Fibroblast of the conjunctiva (primary cell): ENCODE measurements around the gene OGG1.

Experiments used
- DNase-seq: peaks from one replicate; pipeline ENCODE4 v3.0.0-alpha.2; 2010; ENCODE audit warnings: low read depth

The OGG1 gene

DNA sequence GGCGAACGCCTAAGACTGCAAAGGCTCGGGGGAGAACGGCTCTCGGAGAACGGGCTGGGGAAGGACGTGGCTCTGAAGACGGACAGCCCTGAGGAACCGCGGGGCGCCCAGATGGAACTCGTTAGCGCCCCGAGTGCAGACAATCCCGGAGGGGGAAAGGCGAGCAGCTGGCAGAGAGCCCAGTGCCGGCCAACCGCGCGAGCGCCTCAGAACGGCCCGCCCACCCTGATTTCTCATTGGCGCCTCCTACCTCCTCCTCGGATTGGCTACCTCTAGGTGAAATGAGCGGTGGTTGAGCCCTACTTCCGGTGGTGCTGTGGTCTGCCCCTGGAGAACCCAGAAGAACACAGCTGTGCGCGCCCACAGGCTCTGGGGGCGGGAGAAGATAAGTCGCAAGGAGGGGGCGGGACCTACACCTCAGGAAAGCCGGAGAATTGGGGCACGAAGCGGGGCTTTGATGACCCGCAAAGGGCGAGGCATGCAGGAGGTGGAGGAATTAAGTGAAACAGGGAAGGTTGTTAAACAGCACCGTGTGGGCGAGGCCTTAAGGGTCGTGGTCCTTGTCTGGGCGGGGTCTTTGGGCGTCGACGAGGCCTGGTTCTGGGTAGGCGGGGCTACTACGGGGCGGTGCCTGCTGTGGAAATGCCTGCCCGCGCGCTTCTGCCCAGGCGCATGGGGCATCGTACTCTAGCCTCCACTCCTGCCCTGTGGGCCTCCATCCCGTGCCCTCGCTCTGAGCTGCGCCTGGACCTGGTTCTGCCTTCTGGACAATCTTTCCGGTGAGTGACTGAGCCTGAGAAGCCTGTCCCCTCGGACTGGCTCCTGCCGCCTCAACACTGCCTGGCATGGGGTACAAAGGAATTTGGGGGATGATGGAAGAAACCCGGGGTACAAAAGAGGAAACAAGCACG is at the start of gene OGG1:
TSS of gene OGG1 (plus strand) at position 308 of the 911 bp plus-strand sequence. CDS start at position 643, 335 bp downstream.
- peak; percentile 98 for DNase-seq

DNA sequence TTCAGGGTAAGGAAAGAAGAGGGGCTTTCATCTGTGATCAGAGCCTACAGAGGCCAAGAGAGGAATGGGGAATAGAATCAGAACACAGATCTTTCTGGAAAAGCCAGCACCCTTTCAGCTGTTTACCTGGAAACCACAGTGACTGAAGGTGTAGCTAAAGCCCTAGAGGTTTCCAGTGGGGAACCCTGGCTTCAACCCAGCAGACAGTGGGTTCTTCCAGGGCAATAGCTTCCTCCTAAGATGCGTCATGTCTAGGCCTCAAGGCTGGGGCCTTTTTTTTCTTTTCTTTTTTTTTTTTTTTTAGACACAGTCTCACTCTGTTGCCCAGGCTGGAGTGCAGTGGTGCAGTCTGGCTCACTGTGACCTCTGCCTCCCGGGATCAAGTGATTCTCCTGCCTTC is 49.2 kb upstream of the OGG1 start:
- DNase-seq: no peak

DNA sequence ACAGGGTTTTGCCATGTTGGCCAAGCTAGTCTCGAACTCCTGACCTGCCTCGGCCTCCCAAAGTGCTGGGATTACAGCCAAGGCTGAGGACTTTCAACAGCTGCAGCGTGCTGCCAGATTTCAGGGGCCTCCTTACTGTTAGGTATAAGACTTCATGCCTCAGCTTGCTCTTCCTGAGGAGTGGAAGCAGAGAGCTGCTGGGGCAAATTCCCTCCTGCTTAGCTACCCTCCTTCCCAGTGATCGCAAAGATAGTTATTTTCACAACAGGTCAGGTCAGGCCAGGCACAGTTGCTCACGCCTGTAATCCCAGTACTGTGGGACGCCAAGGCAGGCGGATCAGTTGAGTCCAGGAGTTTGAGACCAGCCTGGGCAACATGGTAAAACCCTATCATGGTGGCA is 48.7 kb upstream of the OGG1 start:
- DNase-seq: no peak

DNA sequence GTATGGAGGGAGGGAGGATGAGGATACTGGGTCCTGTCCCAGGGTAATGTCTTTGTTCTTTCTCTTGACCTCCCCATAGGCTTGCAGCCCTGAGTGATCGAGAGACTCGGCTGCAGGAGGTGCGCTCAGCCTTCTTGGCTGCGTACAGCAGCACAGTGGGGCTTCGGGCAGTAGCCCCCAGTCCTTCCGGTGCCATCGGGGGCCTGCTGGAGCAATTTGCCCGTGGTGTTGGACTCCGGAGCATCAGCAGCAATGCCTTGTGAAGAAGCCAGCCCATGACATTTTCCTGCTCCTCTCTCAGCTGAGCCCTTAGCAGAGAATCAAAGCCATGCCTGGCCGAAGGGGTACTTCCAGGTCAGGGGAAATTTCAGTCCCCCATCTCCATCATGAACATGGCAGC is 48.0 kb upstream of the OGG1 start:
- no peak for DNase-seq

DNA sequence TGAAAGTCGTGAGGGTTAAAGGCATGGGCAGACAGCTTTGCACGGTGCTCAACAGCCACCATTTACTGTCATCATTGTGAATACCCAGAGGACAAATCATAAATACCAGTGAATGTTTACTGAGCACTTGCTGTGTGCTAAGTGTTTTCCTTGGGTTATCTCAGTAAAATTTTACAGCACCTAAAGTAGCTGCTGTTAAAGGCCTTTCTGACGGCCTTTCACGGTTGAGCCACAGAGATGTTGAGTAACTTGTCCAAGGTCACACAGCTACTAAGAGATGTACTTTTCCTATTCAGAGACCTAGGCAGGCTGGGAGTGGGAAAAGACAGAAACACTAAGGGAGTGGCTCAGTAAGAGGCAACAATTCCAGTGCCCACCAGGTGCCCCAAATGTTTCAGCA is 46.5 kb upstream of the OGG1 start:
- DNase-seq: no peak

DNA sequence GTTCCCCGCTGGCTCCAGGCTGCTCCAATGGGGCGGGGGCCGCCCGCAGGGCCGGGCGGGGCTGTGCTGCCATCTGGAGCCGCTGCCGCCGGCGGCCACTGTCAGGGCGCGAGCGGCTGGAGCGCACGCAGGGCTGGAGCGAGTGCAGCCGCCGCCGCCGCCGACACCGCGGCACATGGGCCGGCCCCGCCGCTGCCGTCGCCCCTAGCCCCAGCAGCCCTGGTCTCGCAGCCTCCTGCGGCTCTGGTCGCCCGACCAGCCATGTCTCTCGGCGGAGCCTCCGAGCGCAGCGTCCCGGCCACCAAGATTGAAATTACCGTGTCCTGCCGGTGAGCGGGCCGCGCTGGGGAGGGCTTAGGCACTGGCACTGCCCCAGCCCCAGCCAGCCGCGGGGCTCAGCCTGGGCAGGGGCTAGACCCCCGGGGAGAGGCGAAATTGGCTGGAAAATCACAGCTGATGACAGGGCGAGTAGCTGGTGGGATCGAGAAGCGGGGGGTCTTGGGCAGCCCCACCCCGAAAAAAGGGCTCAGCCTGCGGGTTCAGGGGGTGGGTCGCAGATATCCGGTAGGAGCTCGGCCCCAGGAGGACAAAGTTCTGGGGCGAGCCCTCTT is 45.9 kb upstream of the OGG1 start, which contains the start of gene CPNE9:
TSS of gene CPNE9 (plus strand) at position 98 of the 611 bp plus-strand sequence. CDS start at position 262, 164 bp downstream.
- DNase-seq: no peak

DNA sequence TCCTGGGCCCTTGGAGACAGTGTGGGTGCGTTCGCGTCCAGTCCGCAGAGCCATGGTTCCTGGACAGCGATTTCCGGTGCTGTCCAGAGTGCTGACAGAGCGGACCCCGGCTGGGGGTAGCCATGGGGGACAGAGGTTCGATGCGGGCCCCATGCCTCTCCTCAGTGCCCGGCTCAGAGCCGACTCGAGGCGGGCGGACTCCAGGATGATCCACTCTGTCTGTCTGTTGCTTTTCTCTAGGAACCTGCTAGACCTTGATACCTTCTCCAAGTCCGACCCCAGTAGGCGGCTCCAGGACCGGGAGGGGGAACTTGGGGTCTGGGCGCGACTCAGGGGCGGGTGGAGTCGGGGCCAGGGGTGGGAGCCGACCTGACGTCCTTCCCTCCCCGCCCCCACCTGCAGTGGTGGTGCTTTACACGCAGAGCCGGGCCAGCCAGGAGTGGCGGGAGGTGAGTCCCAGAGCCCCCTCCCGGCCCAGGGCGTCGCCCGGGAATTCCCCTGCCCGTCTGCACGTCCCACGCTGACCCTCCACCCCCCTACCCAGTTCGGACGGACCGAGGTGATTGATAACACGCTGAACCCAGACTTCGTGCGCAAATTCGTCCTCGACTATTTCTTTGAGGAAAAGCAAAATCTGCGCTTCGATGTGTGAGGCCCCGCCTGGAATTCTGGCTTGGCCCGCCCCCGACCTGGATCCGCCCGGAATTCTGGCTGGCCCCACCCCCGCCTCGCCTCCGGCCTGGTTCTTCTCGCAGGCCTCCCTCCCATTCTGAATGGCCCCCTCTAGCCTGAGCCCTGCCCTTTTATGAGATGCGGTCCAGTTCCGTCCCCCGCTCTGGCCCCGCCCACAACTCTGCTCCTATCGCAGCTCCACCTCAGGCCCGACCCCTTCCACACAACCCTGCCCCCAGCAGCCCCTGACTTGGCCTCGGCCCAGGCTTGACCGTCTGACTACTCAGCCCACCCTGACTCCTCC is 45.1 kb upstream of the OGG1 start:
- no peak for DNase-seq

DNA sequence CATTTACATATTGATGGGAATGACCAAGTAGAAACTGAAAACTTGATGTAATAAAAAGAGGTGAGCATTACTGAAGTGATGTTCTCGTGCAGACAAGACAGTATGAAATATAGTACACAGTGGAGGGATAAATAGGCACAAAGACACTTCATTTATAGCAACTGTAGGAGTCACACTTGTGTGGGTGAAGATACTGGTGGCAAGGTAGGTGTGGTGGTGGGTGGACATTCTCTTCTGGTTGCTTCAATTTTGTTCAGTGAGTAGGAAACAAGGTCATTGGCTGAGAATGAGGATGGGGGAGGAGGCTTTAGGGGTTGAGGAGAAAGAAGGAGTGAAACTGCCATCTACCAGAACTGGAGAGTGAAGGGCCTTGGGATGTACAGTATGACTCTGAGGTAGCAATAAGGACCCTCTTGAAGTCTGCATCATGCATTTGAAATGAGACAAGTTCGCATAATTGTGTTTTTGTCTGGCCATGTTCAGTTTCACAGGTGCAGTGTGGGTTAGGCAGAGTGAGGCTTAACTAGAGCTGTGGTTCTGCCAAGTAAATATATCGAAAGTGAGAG is 39.5 kb upstream of the OGG1 start:
- no peak for DNase-seq

DNA sequence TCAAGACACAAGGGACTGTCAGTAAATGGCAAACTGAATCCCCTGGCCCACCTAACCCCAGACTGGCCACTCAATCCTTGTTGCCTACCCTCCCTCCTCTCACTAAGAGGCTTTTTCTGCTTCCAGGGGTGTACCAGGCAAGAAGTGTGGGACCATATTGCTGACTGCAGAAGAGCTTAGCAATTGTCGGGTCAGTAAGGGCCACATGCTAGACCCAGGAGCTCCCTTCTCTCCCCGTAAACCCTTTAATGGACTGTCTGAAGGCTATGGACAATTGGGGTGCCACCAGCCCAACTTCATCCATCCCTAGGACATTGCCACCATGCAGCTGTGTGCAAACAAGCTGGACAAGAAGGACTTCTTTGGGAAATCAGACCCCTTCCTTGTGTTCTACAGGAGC is 37.3 kb upstream of the OGG1 start:
- no peak for DNase-seq

DNA sequence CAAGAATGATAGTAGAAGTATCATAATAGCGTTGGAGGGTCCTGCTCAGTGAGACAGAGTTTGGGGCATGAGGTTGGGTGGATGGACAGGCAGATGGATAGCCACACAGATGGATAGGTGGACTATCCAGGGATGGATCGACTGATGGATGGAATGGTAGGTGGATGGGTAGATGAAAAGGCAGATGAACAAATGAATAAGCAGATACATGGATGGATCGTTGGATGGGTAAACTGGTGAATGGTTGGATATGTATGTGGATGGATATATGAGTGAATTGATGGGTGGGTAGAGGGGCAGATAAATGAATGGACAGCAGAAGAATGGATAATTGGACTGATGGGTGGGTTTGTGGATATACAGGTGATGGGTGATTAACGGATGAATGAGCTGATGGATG is 36.6 kb upstream of the OGG1 start:
- no peak for DNase-seq

DNA sequence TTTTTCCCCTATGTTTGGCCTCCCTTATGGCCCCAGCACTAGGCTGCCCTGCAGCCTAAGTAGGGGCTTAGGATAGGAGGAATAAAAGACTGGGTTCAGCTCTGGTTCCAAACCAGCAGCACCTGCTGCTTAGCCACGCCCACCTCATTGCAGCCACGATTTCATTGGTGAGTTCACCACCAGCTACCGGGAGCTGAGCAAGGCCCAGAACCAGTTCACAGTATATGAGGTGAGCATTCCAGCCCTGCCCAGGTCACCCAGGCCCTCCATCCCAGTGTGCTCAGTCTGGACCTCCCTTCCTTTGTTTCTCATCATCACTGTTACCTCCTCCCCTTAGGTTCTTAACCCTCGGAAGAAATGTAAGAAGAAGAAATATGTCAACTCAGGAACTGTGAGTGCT is 34.6 kb upstream of the OGG1 start:
- DNase-seq: no peak

DNA sequence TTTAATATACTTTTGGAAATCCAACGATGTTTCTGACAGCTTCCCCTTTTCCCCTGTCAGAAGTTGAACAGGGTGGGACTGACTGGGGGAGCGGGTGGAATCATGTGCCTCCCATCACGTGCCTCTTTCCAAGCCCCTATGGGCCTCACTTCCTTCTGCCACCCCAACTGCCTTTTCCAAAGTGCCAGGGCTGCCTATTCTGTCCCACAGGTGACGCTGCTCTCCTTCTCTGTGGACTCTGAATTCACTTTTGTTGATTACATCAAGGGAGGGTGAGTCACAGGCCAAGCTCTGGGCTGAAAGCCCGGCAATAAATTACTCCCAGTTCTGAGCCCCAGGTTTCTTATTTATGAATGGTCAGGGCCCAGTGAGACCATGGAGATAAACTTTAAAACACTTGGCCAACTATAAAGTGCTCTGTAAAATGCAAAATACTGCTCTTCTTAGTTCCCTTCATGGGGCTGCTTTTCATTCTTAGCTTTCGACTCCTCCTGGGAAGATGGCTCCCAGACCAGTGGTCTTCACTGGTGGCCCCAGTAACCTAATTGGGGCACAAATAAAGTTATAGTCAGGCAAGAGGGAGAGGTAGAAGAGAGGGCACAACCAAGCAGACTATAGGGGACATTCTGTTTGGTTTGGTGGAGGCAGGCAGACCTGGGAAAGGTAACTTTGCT is 33.9 kb upstream of the OGG1 start:
- peak; percentile 87 for DNase-seq

DNA sequence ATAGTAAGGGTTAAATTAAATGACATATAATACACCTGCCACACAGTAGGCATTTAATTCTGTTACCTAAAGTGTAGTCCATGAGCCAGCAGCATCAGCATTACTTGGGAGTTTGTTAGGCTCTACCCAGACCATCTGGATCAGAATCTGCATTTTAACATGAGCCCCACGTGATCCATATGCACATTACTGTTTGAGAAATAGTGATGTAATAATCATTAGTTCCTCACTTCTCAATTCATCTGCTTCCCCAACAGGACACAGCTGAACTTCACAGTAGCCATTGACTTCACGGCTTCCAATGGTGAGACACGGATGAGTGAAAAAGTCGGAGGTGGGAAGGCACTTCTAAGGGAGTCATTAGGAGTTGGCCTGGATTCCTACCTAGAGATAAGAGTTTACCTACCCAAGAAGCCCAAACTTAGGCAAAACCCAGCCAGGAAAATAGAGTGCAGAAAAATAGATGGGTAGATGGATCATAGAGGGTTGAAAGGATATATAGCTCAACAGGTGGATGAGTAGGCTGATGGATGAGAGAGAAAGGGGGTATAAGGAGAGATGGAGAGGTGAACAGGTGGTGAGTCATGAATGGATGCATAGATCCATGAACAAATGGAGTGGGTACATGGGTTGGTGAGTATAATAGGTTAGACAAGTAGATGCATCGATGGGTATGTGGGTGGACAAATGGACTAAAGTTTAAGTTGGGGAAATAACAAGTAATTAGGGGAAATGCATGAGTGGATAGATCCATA is 32.8 kb upstream of the OGG1 start:
- DNase-seq: no peak

DNA sequence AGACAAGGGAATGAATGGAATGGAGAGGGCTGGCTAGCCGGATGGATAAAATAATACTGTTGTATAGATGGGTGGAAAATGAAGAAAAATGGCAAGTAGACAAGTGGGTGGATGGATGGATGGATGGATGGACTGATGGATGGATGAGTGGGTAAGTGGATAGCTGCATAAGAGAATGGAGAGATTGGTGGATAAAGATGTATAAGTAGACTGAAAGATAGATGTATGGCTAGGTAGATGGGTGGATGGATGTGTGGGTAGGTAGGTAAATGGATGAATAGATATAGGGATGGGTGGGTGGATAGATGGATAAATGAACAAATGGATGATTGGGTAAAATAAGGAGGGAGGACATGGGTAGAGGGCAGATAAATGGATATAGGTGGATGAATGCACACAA is 32.2 kb upstream of the OGG1 start:
- DNase-seq: no peak

DNA sequence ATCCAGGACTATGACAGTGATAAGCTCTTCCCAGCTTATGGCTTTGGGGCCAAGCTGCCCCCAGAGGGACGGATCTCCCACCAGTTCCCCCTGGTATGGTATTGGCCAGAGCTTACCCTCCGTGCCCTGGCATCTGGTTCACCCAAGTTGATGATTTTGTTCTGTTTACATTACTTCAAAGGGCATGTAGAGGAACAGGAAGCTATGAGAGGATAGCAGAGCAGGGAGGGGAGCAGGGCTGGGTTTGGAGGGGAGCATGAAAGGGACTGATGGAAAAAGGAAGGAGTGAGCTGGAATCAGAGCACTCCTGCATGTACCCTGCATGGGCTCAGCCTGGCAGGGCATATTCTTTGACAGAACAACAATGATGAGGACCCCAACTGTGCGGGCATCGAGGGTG is 31.6 kb upstream of the OGG1 start:
- DNase-seq: no peak

DNA sequence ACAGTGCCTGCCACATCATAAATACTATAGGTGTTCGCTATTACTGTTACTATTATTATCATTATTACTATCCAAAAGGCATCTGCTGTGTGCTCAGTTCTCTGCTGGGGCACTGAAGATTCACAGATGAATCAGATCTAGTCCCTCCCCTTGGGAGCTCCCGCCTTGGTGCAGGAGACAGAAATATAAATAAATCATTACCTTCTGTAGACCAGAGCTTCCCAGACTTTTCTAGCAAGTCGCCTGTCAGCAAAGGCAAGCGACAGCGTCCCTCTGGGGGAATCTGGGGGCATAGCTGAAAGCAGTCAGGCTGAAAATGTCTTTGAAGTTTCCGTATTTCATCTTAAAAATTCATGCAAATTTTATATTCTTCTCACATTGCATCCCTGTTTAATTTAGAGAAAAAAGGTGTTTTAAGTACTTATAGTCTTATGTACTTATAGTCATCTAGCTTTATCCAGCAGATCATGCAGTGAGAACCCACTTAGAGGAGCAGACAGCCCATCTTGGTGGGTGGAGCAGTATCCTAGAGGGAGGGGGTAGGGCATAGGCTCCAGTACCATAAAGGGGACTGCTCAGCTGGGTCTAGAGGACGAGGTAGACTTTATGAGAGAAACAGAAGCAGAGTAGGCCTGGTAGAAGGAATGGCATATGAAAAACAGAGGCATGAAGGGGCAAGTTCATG is 28.6 kb upstream of the OGG1 start:
- no peak for DNase-seq

DNA sequence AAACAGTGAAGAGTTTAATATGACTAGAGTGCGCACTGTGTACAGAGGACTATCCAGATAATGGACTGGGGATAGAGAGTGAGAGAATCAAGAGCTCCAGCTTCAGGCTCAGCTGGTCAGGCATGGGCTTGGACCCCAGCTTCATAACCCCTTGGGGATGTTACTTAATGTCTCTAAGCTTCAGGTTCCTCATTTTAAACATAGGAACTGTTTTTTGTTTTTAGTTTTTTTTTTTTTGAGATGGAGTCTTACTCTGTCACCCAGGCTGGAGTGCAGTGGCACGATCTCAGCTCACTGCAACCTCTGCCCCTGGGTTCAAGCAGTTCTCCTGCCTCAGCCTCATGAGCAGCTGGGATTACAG is 28.1 kb upstream of the OGG1 start:
- no peak for DNase-seq

DNA sequence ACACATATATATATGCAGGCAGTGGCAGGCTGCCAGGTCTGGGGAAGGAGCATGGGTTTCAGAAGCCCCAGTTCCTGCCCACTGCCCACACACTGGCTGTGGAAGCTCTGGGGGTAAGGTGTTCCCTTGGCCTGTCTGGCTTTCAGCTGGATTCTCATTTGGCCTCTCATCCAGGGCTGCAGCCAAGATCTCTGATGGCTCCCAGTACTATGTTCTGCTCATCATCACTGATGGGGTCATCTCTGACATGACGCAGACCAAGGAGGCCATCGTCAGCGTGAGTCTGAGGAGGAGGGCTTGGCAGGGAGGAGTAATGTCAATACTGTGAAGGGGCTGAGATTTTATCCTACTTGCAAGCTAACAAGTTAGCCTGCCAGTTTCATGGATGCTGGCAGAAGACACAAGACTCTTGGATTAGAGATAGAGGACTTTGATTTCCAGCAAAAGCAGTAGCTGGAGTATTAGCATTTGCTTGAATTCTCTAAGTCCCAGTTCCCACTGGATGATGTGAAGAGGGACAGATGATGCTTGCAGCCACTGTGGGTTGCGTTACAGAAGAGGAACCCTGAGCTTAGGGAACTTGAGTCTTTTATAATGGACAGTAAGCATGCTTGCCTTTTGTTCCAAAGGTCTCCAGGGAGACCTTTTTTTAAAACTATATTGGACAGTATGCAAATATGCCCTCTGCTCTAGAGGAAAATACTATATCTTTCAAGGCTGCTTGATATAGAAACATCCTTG is 23.8 kb upstream of the OGG1 start:
- DNase-seq: no peak

DNA sequence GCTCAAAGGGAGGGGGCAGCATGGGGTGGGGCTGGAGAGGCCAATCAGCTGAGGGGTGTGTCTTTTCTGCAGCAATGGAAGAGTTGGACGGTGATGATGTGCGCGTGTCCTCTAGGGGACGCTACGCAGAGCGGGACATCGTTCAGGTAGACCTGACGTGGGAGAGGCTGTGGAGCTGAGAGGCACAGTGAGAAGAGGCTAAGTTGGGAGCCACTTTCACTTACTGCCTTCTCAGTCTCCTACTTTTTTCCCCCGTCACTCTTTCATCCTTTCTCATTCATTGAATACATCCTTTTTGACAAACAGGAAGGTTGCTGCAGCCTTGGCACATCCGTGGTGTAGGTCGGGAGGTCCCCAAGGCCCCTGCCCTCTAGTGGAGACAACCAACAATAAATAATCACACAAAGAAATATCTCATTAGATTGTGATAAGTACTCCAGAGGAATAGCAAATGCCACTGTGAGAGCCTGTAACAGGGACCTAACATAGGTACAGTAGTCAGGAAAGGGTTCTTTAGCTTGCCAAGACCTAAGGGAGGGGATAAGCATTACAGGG is 22.6 kb upstream of the OGG1 start:
- no peak for DNase-seq
